Esophagus muscularis mucosa (tissue), 4 donors: ENCODE data around the gene NTM. TPM values are rescaled to one million over a fixed set of nuclear protein-coding genes. Genes with fewer than 3 reads are reported as not detected.

Experiments
- DNase-seq: peaks from one replicate; pipeline ENCODE4 v3.0.0-alpha.2; 2017; ENCODE audit errors: extremely low spot score
- H3K27ac ChIP-seq, 4 donors: fragments of 200-600 bp; sonication (generic); replicated peaks in 1 of 4; 1 replicate in 3 of 4; 2 replicates in 1 of 4; pipeline ENCODE4 v1.5.1; 2016 to 2019; ENCODE audit warnings: mild to moderate bottlenecking in 1 of 4
- H3K27me3 ChIP-seq, 4 donors: fragments of 200-600 bp; sonication (generic); one replicate each; pipeline versions ENCODE4 v1.5.1 to v1.6.0; 2016 to 2019
- H3K36me3 ChIP-seq, 4 donors: fragments of 200-600 bp; sonication (generic); one replicate each; pipeline ENCODE4 v1.5.1; 2016 to 2019
- H3K4me1 ChIP-seq, 4 donors: fragments of 200-600 bp; sonication (generic); one replicate each; pipeline ENCODE4 v1.5.1; 2016 to 2019
- H3K4me3 ChIP-seq, 4 donors: fragments of 200-600 bp; sonication (generic); 1 replicate in 2 of 4; 2 replicates in 2 of 4; pipeline ENCODE4 v1.5.1; 2016 to 2019; ENCODE audit warnings: mild to moderate bottlenecking in 4 of 4, moderate library complexity in 1 of 4
- H3K9me3 ChIP-seq, 4 donors: fragments of 200-600 bp; sonication (generic); 1 replicate in 3 of 4; 2 replicates in 1 of 4; pipeline ENCODE4 v1.5.1; 2016 to 2019
- EP300 ChIP-seq: sonication (generic); formaldehyde crosslinking; IDR thresholded peaks from one replicate; pipeline ENCODE4 v1.6.1; 2017; ENCODE audit warnings: antibody characterized with exemption
- POLR2A ChIP-seq: fragments of 450-650 bp; IDR thresholded peaks from one replicate; pipeline ENCODE4 v1.6.1; 2017; ENCODE audit warnings: antibody characterized with exemption, moderate library complexity, mild to moderate bottlenecking, low read depth
- POLR2AphosphoS5 ChIP-seq, 2 donors: sonication (generic); formaldehyde crosslinking; IDR thresholded peaks; one replicate each; pipeline ENCODE4 v1.6.1; 2017; ENCODE audit warnings: antibody characterized with exemption in 2 of 2
- WGBS: methylation state at CpG from one replicate; pipeline ENCODE4 v1.1.5; 2018; 5-methylcytosine and 5-hydroxymethylcytosine counted together
- intact Hi-C: fragments of 100-400 bp; cut with DNase I; formaldehyde crosslinking; loops from one replicate; pipeline ENCODE4 v1.15.1; 2023
- total RNA-seq, 4 donors: library from RNA; depleted of rRNA; stranded (reverse); fragments of >200 nt; gene quantifications; one replicate each; pipeline versions ENCODE4 v1.1.0 to v1.2.1, GENCODE V29; 2016
- TF ChIP-seq, protein P1 (sequence below), 3 experiments: fragments of 200-600 bp in 2 of 3; fragments of 450-650 bp in 1 of 3; sonication (generic) in 2 of 3; IDR thresholded peaks; one replicate each; pipeline ENCODE4 v1.5.1; 2017 to 2019; ENCODE audit warnings: antibody characterized with exemption in 3 of 3, mild to moderate bottlenecking in 2 of 3, moderate library complexity in 1 of 3

Gene NTM
- total RNA-seq, 4 donors from 2014 or later, result 5.6 to 25.3 (median 8.3) TPM

GRCh38 chr11:131468565-131468964 lies 98.2 kb downstream of the NTM start:
- Histone ChIP-seq H3K9me3 (no peaks in the 10 kb centered on the region), H3K27ac (no peak overlapping the region), H3K4me3 (no peak overlapping the region), H3K4me1 (no peaks in the 10 kb centered on the region), H3K27me3 (peaks cover 0 to 56% (median 0%) of the 10 kb centered on the region in 4 donors), H3K36me3 (no peaks in the 10 kb centered on the region)
- DNase-seq, result no peak
- 43% methylated on average over 2 of the region's 2 CpGs for WGBS
- TF ChIP-seq POLR2AphosphoS5 (IDR thresholded peaks at IDR 0.05), result no peak
- no peak for TF ChIP-seq POLR2A
- no peak for TF ChIP-seq EP300
- intact Hi-C loops, result no loop called here

- Histone ChIP-seq H3K27me3 (peaks cover 0 to 40% (median 0%) of the 10 kb centered on the region in 4 donors), H3K36me3 (no peaks in the 10 kb centered on the region), H3K4me1 (no peaks in the 10 kb centered on the region), H3K27ac (no peak overlapping the region), H3K9me3 (no peaks in the 10 kb centered on the region), H3K4me3 (no peak overlapping the region)
- 64% methylated on average over 6 of the region's 6 CpGs for WGBS
- TF ChIP-seq POLR2A, result no peak
- no peak for TF ChIP-seq POLR2AphosphoS5 (IDR thresholded peaks at IDR 0.05)
- TF ChIP-seq EP300, result no peak
- TF ChIP-seq, protein P1, sequence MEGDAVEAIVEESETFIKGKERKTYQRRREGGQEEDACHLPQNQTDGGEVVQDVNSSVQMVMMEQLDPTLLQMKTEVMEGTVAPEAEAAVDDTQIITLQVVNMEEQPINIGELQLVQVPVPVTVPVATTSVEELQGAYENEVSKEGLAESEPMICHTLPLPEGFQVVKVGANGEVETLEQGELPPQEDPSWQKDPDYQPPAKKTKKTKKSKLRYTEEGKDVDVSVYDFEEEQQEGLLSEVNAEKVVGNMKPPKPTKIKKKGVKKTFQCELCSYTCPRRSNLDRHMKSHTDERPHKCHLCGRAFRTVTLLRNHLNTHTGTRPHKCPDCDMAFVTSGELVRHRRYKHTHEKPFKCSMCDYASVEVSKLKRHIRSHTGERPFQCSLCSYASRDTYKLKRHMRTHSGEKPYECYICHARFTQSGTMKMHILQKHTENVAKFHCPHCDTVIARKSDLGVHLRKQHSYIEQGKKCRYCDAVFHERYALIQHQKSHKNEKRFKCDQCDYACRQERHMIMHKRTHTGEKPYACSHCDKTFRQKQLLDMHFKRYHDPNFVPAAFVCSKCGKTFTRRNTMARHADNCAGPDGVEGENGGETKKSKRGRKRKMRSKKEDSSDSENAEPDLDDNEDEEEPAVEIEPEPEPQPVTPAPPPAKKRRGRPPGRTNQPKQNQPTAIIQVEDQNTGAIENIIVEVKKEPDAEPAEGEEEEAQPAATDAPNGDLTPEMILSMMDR (IDR thresholded peaks at IDR 0.05), result no peak
- intact Hi-C loops, result no loop called here
- DNase-seq, result no peak
These were observed 100.0 kb downstream of the NTM start for GRCh38 chr11:131470216-131470925.

- intact Hi-C loops, result no loop called here
- Histone ChIP-seq H3K4me3 (no peak overlapping the region), H3K27me3 (peaks cover 0 to 40% (median 0%) of the 10 kb centered on the region in 4 donors), H3K36me3 (no peaks in the 10 kb centered on the region), H3K27ac (no peak overlapping the region), H3K4me1 (no peaks in the 10 kb centered on the region), H3K9me3 (no peaks in the 10 kb centered on the region)
- DNase-seq, result no peak
- 24% methylated on average over 3 of the region's 3 CpGs for WGBS
- TF ChIP-seq, protein P1 (IDR thresholded peaks at IDR 0.05), result no peak
- TF ChIP-seq POLR2A (no peak), EP300 (no peak), POLR2AphosphoS5 (IDR thresholded peaks at IDR 0.05) (no peak)
These were observed 101.6 kb downstream of the NTM start for GRCh38 chr11:131471976-131472375.

- intact Hi-C loops, result no loop called here
- WGBS, result 52% methylated on average over 1 of the region's 1 CpG
- no peak for TF ChIP-seq POLR2AphosphoS5 (IDR thresholded peaks at IDR 0.05)
- TF ChIP-seq EP300, result no peak
- TF ChIP-seq POLR2A, result no peak
- TF ChIP-seq, protein P1 (IDR thresholded peaks at IDR 0.05), result no peak
These were observed 104.5 kb downstream of the NTM start for GRCh38 chr11:131474947-131475346.

GRCh38 chr11:131476266-131476665 lies 105.9 kb downstream of the NTM start:
- no peaks in the 10 kb centered on the region for H3K36me3 ChIP-seq
- peaks cover 0 to 14% (median 0%) of the 10 kb centered on the region in 4 donors for H3K27me3 ChIP-seq
- WGBS, result 72% methylated on average over 2 of the region's 2 CpGs
- H3K4me1 ChIP-seq, result no peaks in the 10 kb centered on the region
- H3K4me3 ChIP-seq, result no peak overlapping the region
- no peak for DNase-seq
- no peaks in the 10 kb centered on the region for H3K9me3 ChIP-seq
- no peak overlapping the region for H3K27ac ChIP-seq
- TF ChIP-seq POLR2A, result no peak
- TF ChIP-seq POLR2AphosphoS5 (IDR thresholded peaks at IDR 0.05), result no peak
- no peak for TF ChIP-seq EP300
- TF ChIP-seq, protein P1 (IDR thresholded peaks at IDR 0.05), result no peak
- intact Hi-C loops, result no loop called here

More at GRCh38 chr11:131474947-131475346, 104.5 kb downstream of the NTM start:
- H3K9me3 ChIP-seq, result no peaks in the 10 kb centered on the region
- no peak overlapping the region for H3K4me3 ChIP-seq
- DNase-seq, result no peak
- H3K36me3 ChIP-seq, result no peaks in the 10 kb centered on the region
- no peaks in the 10 kb centered on the region for H3K4me1 ChIP-seq
- H3K27ac ChIP-seq, result no peak overlapping the region
- H3K27me3 ChIP-seq, result peaks cover 0 to 20% (median 0%) of the 10 kb centered on the region in 4 donors
